ENCODE results near the gene SPOP.

The SPOP gene

DNA sequence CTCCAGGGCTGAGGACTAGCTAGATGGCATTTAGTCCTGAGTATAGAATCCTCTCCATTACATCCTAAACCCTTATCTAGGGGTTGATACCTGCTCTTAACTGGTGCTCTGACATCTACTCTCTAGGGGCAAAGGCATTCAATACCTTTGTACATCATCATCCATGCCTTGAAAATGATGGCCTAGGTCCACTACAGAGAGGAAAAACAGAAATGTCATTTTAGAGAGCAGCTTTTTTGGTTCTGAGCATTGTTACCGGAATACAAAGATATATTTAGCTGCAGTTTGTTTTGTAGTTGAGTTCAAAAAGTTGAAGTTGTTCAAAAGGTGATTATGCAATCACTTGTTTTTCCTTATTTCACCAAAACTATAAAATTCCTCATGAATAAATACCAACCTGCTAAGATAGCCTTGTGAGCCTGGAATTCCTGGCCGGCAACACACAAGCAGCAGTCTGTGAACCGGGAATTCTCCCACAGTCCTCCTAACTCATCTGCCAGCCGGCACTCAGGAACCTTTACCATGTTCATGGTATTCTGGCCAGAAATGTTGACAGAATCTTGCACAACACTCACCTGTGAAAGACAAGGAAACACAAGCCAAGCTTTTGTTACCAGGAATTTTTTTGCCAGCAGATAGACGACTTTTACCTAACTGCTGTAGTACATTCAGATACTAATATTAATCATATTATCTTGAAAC lies 66.9 kb downstream of the SPOP start:
- DNase-seq: no peak

- no peak for DNase-seq
Observed at GRCh38 chr17:49604314-49604869, 73.5 kb downstream of the SPOP start.

- DNase-seq: no peak
Observed at GRCh38 chr17:49603720-49604119, 74.2 kb downstream of the SPOP start.

DNA sequence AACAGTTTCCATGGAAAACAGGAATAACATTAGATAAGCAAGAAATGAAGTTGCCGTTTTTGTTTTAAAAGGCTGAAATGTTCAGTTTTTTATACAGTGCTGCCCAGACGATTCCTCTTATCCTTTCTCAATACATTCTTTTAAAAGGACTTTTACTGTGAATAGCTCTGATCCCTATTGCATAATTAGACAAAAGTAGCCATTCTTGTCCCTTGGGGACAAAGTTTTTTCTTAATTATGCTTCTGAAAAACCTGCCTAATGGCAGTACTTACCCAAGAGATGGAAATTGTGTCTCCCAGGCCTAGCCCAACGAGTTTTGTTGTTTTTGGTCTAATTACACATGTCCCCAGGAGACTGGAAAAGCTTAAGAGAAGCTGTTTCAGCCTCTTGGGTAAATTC lies 74.7 kb downstream of the SPOP start:
- DNase-seq: no peak

- no peak for DNase-seq
Observed at GRCh38 chr17:49602783-49603182, 75.1 kb downstream of the SPOP start.

- DNase-seq: no peak
Observed at GRCh38 chr17:49600949-49601348, 76.9 kb downstream of the SPOP start.

- no peak for DNase-seq
Observed at GRCh38 chr17:49598918-49599317, 79.0 kb downstream of the SPOP start.

GRCh38 chr17:49597928-49598655 lies 79.8 kb downstream of the SPOP start:
- no peak for DNase-seq

DNA sequence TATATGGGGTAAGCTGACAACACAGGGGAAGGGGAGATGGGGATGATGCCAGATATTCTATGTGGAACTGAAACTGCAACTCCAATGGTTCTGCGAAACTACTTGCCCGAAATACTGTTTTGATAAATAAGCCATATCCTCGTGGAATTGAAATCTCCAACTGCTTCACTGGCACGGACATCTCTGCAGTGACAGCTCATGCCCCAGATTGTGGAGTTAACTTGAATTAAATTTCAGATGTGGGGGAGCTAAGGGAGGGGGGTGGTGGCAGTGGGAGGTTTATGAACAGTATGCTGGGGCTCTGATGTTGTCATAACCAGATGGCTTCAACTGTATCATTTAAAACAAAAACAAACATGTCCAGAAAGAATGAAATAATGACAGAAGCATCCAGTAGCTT lies 80.5 kb downstream of the SPOP start:
- no peak for DNase-seq

GRCh38 chr17:49596613-49597244 lies 81.2 kb downstream of the SPOP start:
- no peak for DNase-seq

DNA sequence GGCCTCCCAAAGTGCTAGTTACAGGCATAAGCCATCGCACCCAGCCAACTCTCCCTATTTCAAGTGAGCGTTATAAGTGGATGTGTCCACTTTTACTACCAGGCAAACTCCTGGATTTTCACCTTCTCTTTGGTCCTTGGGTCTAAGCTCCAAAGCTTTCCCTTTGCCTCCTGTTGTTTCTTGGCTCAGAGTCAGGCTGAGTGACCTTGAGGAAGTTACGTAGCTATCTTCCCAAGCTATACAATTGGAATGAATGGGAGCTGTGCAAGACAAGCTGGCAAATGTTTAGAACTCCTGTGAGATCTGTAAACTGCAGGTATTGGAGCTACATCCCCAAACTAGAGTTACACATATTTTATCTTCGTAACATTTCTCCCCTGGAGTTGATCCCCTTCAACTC lies 81.9 kb downstream of the SPOP start:
- no peak for DNase-seq

DNA sequence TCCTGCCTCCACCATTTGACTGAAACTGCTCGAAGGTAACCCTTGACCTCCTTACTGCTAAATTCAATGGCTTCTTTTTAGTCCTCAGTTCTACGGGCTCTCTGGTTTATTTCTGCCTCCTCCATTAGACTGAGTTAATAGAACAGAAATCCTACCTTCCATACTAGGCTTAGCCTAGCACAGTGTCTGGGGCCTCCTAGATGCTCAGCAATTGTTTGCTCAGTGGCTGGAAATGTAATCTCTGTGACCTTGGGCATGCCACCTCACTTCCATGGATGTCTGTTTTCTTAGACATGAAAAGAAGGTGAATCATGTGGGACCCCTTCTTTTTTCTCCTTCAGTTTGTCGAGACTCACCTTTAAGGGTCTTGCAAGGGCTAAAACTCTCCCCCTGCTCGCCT lies 82.6 kb downstream of the SPOP start:
- no peak for DNase-seq

GRCh38 chr17:49592263-49592662 lies 85.6 kb downstream of the SPOP start:
- DNase-seq: no peak

DNA sequence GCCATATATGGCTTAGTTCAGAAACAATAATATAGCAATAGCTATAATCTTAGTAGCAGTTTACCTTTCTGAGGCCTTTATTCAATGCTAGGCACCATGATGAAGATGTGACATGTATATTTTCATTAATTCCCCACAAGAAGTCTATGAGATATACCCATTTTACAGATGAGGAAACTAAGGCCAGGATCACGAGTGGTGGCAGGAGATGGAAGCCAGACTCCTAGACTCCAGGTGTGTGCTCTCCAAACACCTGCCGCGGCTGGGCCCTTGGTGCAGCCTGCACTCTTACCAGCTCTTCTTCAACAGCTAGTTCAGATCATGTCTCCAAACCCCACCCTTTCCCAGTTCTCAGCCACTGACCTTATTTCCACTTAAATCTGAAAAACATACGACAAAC lies 87.0 kb downstream of the SPOP start:
- no peak for DNase-seq

DNA sequence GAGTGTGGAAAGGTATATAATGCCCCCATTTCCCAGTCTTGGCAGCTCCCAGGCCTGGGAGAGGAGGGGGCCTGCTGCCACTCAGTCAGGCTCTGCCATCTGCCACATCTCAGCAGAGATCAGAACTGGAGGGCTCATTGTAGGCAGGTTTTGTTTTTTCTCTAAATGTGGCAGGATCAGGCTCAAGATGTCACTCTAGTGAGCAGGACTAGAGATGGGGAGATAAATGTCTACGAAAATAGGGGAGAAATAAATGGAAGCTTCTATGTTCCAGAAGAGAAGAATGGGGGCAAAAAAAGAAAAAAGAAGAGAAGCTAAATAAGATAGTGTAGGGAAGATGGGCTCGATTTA lies 88.3 kb downstream of the SPOP start:
- DNase-seq: no peak

- DNase-seq: no peak
Observed at GRCh38 chr17:49588726-49589576, 88.9 kb downstream of the SPOP start.

DNA sequence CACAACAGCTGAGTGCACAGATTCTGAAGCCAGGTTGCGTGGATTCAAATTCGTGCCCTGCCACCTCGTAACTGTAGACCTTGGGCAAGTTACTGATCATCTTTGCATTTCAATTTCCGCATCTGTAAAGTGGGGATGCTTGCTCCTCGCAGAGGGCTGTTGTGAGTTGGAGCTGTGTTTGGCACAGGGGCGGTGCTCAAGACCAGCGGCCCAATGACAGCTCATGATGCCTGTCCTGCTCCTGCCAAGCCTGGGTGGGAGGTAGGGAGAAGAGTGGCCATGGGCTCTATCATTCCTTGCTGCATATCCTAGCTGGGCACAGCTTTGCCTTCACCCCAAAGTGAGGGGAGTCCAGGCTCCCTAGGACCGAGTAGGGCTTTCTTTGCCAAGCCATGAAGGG lies 89.6 kb downstream of the SPOP start:
- DNase-seq: no peak

DNA sequence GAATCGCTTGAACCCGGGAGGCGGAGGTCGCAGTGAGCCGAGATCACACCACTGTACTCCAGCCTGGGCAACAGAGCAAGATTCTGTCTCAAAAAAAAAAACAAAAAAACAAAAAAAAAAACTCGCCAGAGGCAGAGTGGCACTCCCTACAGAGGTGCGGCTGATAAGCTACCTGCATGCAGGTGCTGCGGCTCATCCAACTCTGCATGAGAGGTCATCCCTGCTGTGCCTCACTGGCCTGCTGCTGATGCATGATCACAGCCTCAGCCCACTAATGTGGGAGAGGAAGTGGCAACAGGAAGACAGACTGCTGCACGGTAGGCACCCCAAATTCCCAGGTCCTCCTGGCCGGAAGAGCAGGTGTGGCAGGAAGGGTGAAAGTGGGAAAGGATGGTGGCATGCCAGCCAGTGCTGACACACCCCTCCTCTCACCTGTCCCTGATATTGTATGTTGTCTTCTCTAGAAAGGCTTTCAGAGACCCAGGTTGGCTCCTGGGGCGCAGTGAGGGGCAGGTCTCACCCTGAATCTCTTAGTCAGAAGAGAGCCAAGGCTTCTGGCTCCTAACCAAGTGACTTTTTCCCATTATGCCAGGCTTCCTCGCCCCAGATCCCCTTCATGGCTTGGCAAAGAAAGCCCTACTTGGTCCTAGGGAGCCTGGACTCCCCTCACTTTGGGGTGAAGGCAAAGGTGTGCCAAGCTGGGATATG lies 90.4 kb downstream of the SPOP start:
- no peak for DNase-seq

GRCh38 chr17:49585422-49586027 lies 92.4 kb downstream of the SPOP start:
- no peak for DNase-seq

GRCh38 chr17:49583889-49584288 lies 94.0 kb downstream of the SPOP start:
- no peak for DNase-seq

DNA sequence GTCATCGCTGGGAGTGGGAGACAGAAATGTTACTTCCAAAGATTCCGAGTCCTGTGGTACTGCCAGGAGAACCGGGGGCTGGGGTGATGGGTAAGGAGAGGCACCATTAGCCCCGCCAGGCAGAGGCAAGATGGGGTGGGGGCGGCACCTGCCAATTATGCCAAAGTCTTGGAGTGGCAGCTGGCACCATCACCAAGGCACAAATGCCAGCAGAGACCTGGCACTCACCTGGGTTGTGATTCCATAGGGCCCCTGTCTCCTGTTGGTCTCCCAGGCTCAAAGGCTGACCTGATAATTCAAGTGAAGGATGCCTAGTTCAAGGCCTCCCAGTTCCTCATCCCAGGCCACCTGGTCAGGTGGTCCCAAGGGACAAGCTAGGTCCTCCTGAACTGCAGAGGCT lies 94.7 kb downstream of the SPOP start:
- no peak for DNase-seq

GRCh38 chr17:49582789-49583188 lies 95.1 kb downstream of the SPOP start:
- no peak for DNase-seq

Measured in activated naive CD4-positive, alpha-beta T cell (primary cell).